RPMI7951 (cell line): Measurements from ENCODE around the gene COPA. TPM values are rescaled to one million over a fixed set of nuclear protein-coding genes. Genes with fewer than 3 reads are reported as not detected.

ENCODE experiments used
- total RNA-seq: library from RNA; depleted of rRNA; stranded (reverse); fragments of >200 nt; shearing (Covaris generic); gene quantifications from 2 replicates; pipeline ENCODE4 v1.2.3, GENCODE V29; 2014; rRNA removed

COPA gene
- total RNA-seq, 1 experiment from 2014 or later = 140 TPM

Other genes starting within 250 kb of the COPA start
- gene IGSF8, start 244.6 kb downstream of the COPA start, total RNA-seq = 7.9 and 10.7 TPM in 2 replicates
- gene ATP1A2, start 227.5 kb downstream of the COPA start, total RNA-seq = not detected in 2 replicates
- not detected in 2 replicates for gene ATP1A4, start 191.6 kb downstream of the COPA start, total RNA-seq
- gene CASQ1, start 152.7 kb downstream of the COPA start, total RNA-seq = not detected in 2 replicates
- gene PEA15, start 137.9 kb downstream of the COPA start, total RNA-seq = 107 and 111 TPM in 2 replicates
- 28.4 and 31.4 TPM in 2 replicates for gene DCAF8, start 80.7 kb downstream of the COPA start, total RNA-seq
- gene PEX19, start 58.1 kb downstream of the COPA start, total RNA-seq = 29.2 and 35.6 TPM in 2 replicates
- 65.6 and 88.6 TPM in 2 replicates for gene NCSTN, start 133 bp upstream of the COPA start, total RNA-seq
- gene NHLH1, start 23.8 kb upstream of the COPA start, total RNA-seq = not detected in 2 replicates
- 0.10 and 0.12 TPM in 2 replicates for gene VANGL2, start 57.3 kb upstream of the COPA start, total RNA-seq
- not detected in 2 replicates for gene SLAMF6, start 180.0 kb upstream of the COPA start, total RNA-seq
- gene CD84, start 236.2 kb upstream of the COPA start, total RNA-seq = not detected in 2 replicates